Measurements from ENCODE around the gene USP3.
A peak's percentile ranks its signal among the peaks of the same experiment; 100 is the strongest.

USP3 gene

DNA sequence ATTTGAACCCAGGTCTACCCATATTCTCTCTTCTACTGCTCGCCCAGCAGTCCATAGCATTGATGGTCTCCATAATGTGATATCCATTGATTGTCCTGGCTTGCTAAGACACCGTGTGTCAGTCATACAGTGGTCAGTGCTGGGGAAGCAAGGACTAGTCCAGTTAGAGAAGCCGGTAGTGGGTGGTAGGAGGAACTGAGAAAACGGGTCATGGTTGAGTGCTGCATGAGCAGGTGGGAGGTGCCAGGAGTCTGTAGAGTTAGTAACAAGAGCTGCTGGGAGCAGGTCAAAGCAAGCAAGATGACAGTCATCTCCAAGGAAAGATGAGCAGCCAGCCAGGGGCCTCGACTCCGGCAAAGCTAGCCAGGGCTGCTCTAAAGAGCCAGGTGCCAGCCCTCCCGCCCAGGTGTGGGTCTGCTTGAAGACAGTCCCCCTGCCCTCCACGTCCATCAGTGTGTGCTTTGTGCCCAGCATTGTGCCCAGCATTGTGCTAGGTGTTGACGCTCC, 29.5 kb upstream of the USP3 start:
- no peak for TF ChIP-seq GLIS3 (CRISPR knock-in tag; IDR thresholded peaks at IDR 0.05)
- no peak for TF ChIP-seq ZNF70 (CRISPR knock-in tag; IDR thresholded peaks at IDR 0.05)
- no peak for TF ChIP-seq RARB (CRISPR knock-in tag; IDR thresholded peaks at IDR 0.05)
- no peak for TF ChIP-seq TCF4 (CRISPR knock-in tag; IDR thresholded peaks at IDR 0.05; ENCODE audit: borderline replicate concordance)
- no peak for TF ChIP-seq OSR1 (CRISPR knock-in tag; IDR thresholded peaks at IDR 0.05)
- no peak for TF ChIP-seq BACH2 (CRISPR knock-in tag; IDR thresholded peaks at IDR 0.05; ENCODE audit: borderline replicate concordance)
- TF ChIP-seq, protein P1, sequence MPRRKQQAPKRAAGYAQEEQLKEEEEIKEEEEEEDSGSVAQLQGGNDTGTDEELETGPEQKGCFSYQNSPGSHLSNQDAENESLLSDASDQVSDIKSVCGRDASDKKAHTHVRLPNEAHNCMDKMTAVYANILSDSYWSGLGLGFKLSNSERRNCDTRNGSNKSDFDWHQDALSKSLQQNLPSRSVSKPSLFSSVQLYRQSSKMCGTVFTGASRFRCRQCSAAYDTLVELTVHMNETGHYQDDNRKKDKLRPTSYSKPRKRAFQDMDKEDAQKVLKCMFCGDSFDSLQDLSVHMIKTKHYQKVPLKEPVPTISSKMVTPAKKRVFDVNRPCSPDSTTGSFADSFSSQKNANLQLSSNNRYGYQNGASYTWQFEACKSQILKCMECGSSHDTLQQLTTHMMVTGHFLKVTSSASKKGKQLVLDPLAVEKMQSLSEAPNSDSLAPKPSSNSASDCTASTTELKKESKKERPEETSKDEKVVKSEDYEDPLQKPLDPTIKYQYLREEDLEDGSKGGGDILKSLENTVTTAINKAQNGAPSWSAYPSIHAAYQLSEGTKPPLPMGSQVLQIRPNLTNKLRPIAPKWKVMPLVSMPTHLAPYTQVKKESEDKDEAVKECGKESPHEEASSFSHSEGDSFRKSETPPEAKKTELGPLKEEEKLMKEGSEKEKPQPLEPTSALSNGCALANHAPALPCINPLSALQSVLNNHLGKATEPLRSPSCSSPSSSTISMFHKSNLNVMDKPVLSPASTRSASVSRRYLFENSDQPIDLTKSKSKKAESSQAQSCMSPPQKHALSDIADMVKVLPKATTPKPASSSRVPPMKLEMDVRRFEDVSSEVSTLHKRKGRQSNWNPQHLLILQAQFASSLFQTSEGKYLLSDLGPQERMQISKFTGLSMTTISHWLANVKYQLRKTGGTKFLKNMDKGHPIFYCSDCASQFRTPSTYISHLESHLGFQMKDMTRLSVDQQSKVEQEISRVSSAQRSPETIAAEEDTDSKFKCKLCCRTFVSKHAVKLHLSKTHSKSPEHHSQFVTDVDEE (CRISPR knock-in tag; IDR thresholded peaks at IDR 0.05) = no peak
- no peak for TF ChIP-seq ZNF565 (CRISPR knock-in tag; conservative IDR thresholded peaks at IDR 0.05; ENCODE audit: low read depth)
- no peak; the same call in 2 of the 3 replicates for ATAC-seq

DNA sequence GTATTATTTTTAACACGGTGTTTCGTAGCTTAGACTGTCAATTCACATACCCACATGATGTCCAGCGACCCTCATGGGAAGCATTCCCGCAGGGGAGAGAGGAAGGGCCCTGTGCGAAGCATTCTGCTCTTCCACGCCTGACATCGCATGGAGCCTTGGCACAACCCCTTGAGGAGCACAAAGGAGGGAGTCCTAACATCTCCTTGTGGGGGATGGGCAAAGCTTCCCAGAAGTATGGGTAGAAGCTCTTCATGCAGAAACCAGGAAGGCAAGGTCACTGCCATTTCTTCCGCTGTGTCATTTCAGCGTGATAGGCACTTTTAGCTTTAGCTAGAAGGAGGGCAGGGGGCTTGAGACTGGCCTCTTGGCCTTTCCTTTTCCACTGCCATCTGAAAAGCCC, 28.7 kb upstream of the USP3 start:
- no peak for ATAC-seq
- no peak for TF ChIP-seq TOX (CRISPR knock-in tag; IDR thresholded peaks at IDR 0.05; ENCODE audit: borderline replicate concordance)
- no peak for TF ChIP-seq ZNF8 (CRISPR knock-in tag; IDR thresholded peaks at IDR 0.05)
- TF ChIP-seq ZFP30 (CRISPR knock-in tag; IDR thresholded peaks at IDR 0.05) = no peak
- no peak for TF ChIP-seq ESRRG (CRISPR knock-in tag; IDR thresholded peaks at IDR 0.05)
- TF ChIP-seq RARB (CRISPR knock-in tag; IDR thresholded peaks at IDR 0.05) = no peak
- TF ChIP-seq, protein P2, sequence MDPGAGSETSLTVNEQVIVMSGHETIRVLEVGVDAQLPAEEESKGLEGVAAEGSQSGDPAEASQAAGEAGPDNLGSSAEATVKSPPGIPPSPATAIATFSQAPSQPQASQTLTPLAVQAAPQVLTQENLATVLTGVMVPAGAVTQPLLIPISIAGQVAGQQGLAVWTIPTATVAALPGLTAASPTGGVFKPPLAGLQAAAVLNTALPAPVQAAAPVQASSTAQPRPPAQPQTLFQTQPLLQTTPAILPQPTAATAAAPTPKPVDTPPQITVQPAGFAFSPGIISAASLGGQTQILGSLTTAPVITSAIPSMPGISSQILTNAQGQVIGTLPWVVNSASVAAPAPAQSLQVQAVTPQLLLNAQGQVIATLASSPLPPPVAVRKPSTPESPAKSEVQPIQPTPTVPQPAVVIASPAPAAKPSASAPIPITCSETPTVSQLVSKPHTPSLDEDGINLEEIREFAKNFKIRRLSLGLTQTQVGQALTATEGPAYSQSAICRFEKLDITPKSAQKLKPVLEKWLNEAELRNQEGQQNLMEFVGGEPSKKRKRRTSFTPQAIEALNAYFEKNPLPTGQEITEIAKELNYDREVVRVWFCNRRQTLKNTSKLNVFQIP (CRISPR knock-in tag; IDR thresholded peaks at IDR 0.05; ENCODE audit: borderline replicate concordance, low read depth) = no peak
- TF ChIP-seq, protein P3, sequence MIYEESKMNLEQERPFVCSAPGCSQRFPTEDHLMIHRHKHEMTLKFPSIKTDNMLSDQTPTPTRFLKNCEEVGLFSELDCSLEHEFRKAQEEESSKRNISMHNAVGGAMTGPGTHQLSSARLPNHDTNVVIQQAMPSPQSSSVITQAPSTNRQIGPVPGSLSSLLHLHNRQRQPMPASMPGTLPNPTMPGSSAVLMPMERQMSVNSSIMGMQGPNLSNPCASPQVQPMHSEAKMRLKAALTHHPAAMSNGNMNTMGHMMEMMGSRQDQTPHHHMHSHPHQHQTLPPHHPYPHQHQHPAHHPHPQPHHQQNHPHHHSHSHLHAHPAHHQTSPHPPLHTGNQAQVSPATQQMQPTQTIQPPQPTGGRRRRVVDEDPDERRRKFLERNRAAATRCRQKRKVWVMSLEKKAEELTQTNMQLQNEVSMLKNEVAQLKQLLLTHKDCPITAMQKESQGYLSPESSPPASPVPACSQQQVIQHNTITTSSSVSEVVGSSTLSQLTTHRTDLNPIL (CRISPR knock-in tag; IDR thresholded peaks at IDR 0.05; ENCODE audit: low read depth) = no peak
- TF ChIP-seq, protein P4, sequence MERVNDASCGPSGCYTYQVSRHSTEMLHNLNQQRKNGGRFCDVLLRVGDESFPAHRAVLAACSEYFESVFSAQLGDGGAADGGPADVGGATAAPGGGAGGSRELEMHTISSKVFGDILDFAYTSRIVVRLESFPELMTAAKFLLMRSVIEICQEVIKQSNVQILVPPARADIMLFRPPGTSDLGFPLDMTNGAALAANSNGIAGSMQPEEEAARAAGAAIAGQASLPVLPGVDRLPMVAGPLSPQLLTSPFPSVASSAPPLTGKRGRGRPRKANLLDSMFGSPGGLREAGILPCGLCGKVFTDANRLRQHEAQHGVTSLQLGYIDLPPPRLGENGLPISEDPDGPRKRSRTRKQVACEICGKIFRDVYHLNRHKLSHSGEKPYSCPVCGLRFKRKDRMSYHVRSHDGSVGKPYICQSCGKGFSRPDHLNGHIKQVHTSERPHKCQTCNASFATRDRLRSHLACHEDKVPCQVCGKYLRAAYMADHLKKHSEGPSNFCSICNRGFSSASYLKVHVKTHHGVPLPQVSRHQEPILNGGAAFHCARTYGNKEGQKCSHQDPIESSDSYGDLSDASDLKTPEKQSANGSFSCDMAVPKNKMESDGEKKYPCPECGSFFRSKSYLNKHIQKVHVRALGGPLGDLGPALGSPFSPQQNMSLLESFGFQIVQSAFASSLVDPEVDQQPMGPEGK (CRISPR knock-in tag; IDR thresholded peaks at IDR 0.05; ENCODE audit: borderline replicate concordance) = no peak
- TF ChIP-seq ZNF565 (CRISPR knock-in tag; conservative IDR thresholded peaks at IDR 0.05; ENCODE audit: low read depth) = no peak
- TF ChIP-seq ZFP3 (CRISPR knock-in tag; IDR thresholded peaks at IDR 0.05) = no peak
- TF ChIP-seq ARNTL (CRISPR knock-in tag; IDR thresholded peaks at IDR 0.05; ENCODE audit: borderline replicate concordance, low read depth) = no peak

DNA sequence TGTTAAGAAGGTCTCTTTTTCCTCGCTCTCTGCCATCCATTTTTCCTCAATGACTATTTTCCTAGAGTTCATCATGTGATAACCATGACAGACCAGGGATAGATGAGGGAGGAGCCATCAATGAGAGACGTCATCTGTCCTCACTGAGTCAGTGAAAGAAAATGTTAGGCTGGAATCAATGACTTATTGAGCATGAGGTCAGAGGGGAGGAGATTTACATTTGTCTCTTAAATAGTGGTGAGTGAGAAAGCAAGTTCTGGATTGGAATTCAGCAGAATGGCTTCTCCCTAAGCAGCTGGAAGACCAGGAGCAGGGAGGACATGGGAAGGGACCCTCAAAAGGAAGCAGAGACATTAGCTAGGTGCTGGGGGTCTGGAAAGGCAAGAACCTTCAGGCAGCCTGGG, 28.2 kb upstream of the USP3 start:
- peak; percentile 74 for ATAC-seq
- TF ChIP-seq CSDC2 (CRISPR knock-in tag; IDR thresholded peaks at IDR 0.05) (no peak), TCF4 (CRISPR knock-in tag; IDR thresholded peaks at IDR 0.05; ENCODE audit: borderline replicate concordance) (no peak), SNAI2 (CRISPR knock-in tag; IDR thresholded peaks at IDR 0.05) (no peak), ZC3H10 (CRISPR knock-in tag; IDR thresholded peaks at IDR 0.05) (no peak), ESRRG (CRISPR knock-in tag; IDR thresholded peaks at IDR 0.05) (no peak)
- TF ChIP-seq, protein P1 (CRISPR knock-in tag; IDR thresholded peaks at IDR 0.05) = no peak
- TF ChIP-seq, protein P3 (CRISPR knock-in tag; IDR thresholded peaks at IDR 0.05; ENCODE audit: low read depth) = no peak

Data from SK-N-SH treated with all-trans-retinoic acid at 6 μM for 48 hours (cell line).